Activated CD4-positive, alpha-beta memory T cell treated with anti-CD3 and anti-CD28 coated beads for 36 hours (primary cell): ENCODE measurements around the gene LPP. TPM values are rescaled to one million over a fixed set of nuclear protein-coding genes. Genes with fewer than 3 reads are reported as not detected.
"Not testable (repeated sequence)": the region's sequence is repeated elsewhere in the genome, so short reads cannot be mapped to it uniquely, and the experiment has no call there.

Source experiments
- CTCF ChIA-PET: fragments of 350-600 bp; sonication (Branson Sonifier 250); formaldehyde crosslinking; loops from one replicate; lab custom pipeline; 2021; ENCODE audit warnings: antibody characterized with exemption, inconsistent platforms; lab: Charles Lee
- POLR2A ChIA-PET: fragments of 350-600 bp; sonication (Branson Sonifier 250); formaldehyde crosslinking; loops from one replicate; lab custom pipeline; 2021; ENCODE audit warnings: antibody characterized with exemption; lab: Charles Lee
- DNase-seq: peaks from one replicate; pipeline ENCODE4 v3.0.0-alpha.2; 2020
- H3K27ac Mint-ChIP-seq: one replicate; pipeline ENCODE4 v1.8.0; 2021; ENCODE audit warnings: mixed read lengths
- H3K27me3 Mint-ChIP-seq: one replicate; pipeline ENCODE4 v1.8.0; 2021; ENCODE audit warnings: mixed read lengths
- H3K36me3 Mint-ChIP-seq: one replicate; pipeline ENCODE4 v1.8.0; 2021; ENCODE audit warnings: mixed read lengths
- H3K4me1 Mint-ChIP-seq: one replicate; pipeline ENCODE4 v1.8.0; 2021; ENCODE audit warnings: low read depth, mixed read lengths
- H3K4me3 Mint-ChIP-seq: one replicate; pipeline ENCODE4 v1.8.0; 2021; ENCODE audit warnings: mild to moderate bottlenecking, mixed read lengths
- H3K9me3 Mint-ChIP-seq: one replicate; pipeline ENCODE4 v1.8.0; 2021; ENCODE audit warnings: mixed read lengths
- intact Hi-C: fragments of 100-400 bp; cut with micrococcal nuclease; formaldehyde crosslinking; loops from one replicate; pipeline ENCODE4 v1.15.1; 2023
- total RNA-seq, 2 experiments: library from RNA; stranded (reverse); gene quantifications; one replicate each; pipeline ENCODE4 v1.2.3, GENCODE V29; 2021

Gene LPP
- total RNA-seq, 2 experiments from 2014 or later, result 41.0 to 43.6 TPM

DNA sequence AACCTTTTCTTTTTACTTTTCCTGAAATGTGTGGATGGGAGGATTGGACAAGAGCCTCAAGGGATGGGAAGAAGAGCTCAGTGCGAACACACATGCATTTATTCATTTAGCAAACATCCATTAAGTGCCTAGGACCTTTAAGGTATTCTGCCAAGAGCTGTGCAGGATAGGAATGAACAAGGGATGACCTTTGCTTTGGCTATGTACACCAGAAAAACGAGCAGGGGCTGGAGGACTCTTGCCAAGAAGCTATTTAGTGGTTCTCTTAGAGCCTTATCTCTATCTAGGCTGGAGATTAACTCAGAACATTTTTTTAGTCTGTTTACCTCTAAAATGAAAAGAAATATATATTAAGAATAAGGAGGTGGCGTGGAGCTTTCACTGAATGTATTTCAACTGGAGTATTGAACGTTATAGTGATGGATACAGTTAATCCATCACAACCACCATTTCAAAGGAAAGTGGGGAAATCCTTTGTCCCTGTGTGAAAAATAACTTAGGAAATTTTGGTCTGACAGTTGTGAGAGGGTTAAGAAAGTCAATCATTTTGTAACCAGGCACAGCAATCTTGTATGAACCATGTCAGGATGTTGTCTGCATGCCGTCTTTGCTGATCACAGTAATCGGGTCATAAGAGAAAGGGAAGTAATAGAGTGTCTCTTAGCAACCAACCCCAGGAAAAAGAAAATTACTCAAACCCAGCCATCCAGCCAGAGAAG, 279.0 kb downstream of the LPP start:
- H3K27me3 Mint-ChIP-seq, result no peaks in the 10 kb centered on the region
- POLR2A ChIA-PET, result interaction anchor here (0.5 kb wide), 1 partner anchor 275 kb away, joined by 3 read pairs; no protein-coding TSS in a partner anchor
- H3K36me3 Mint-ChIP-seq, result peaks cover 3% of the 10 kb centered on the region
- CTCF ChIA-PET, result interaction anchor here (0.7 kb wide), 1 partner anchor 10 kb away, joined by 3 read pairs; no protein-coding TSS in a partner anchor
- no peaks in the 10 kb centered on the region for H3K9me3 Mint-ChIP-seq
- DNase-seq, result no peak
- H3K4me1 Mint-ChIP-seq, result peaks cover 28% of the 10 kb centered on the region
- no peak overlapping the region for H3K27ac Mint-ChIP-seq
- no peak overlapping the region for H3K4me3 Mint-ChIP-seq
- intact Hi-C loops, result no loop called here

- intact Hi-C loops, result no loop called here
- no peaks in the 10 kb centered on the region for H3K9me3 Mint-ChIP-seq
- DNase-seq, result no peak
- ChIA-PET POLR2A (interaction anchor here (0.5 kb wide), 1 partner anchor 275 kb away, joined by 3 read pairs; no protein-coding TSS in a partner anchor), CTCF (no interaction called here)
- H3K4me3 Mint-ChIP-seq, result no peak overlapping the region
- H3K36me3 Mint-ChIP-seq, result peaks cover 3% of the 10 kb centered on the region
- no peak overlapping the region for H3K27ac Mint-ChIP-seq
- peaks cover 35% of the 10 kb centered on the region for H3K4me1 Mint-ChIP-seq
- no peaks in the 10 kb centered on the region for H3K27me3 Mint-ChIP-seq
Measured at GRCh38 chr3:188433521-188434150, 279.7 kb downstream of the LPP start.

- no peak overlapping the region for H3K4me3 Mint-ChIP-seq
- H3K36me3 Mint-ChIP-seq, result peaks cover 3% of the 10 kb centered on the region
- no peak overlapping the region for H3K27ac Mint-ChIP-seq
- H3K4me1 Mint-ChIP-seq, result peaks cover 44% of the 10 kb centered on the region
- H3K9me3 Mint-ChIP-seq, result no peaks in the 10 kb centered on the region
- DNase-seq, result no peak
- POLR2A ChIA-PET, result no interaction called here
- CTCF ChIA-PET, result no interaction called here
- no peaks in the 10 kb centered on the region for H3K27me3 Mint-ChIP-seq
- intact Hi-C loops, result no loop called here
Measured at GRCh38 chr3:188434594-188434993, 280.6 kb downstream of the LPP start.

DNA sequence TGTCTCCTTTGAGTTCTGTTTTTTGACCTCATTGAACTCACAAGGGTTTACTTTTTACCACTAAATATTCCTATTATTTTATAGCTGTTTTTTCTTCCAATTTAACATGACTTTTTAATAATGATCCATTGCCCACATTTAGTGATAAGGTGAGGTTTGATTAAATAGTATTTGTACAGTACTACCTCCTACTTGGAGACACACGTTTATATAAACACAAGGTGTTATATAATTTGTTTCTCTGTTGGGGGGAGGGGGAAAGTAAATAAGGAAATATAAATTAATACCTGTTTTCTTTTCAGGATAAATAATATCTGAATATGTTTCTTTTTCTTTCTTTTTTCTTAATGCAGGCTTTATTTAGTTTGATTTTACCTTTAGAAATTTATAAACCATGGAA, 281.3 kb downstream of the LPP start:
- Mint-ChIP-seq H3K9me3 (no peaks in the 10 kb centered on the region), H3K27me3 (no peaks in the 10 kb centered on the region), H3K27ac (no peak overlapping the region), H3K4me3 (no peak overlapping the region), H3K4me1 (peaks cover 50% of the 10 kb centered on the region), H3K36me3 (peaks cover 3% of the 10 kb centered on the region)
- intact Hi-C loops, result no loop called here
- ChIA-PET CTCF (interaction anchor here (0.6 kb wide), 1 partner anchor 695 kb away, joined by 3 read pairs; no protein-coding TSS in a partner anchor), POLR2A (no interaction called here)
- DNase-seq, result no peak

GRCh38 chr3:188437926-188438325, 284.0 kb downstream of the LPP start:
- Mint-ChIP-seq H3K27me3 (no peaks in the 10 kb centered on the region), H3K36me3 (peaks cover 6% of the 10 kb centered on the region), H3K4me1 (peaks cover 42% of the 10 kb centered on the region), H3K9me3 (no peaks in the 10 kb centered on the region), H3K27ac (no peak overlapping the region), H3K4me3 (no peak overlapping the region)
- intact Hi-C loops, result no loop called here
- no peak for DNase-seq
- POLR2A ChIA-PET, result no interaction called here
- CTCF ChIA-PET, result interaction anchor here (0.6 to 1.3 kb wide), 2 partner anchors 13 to 698 kb away, joined by 3 read pairs; no protein-coding TSS in a partner anchor

DNA sequence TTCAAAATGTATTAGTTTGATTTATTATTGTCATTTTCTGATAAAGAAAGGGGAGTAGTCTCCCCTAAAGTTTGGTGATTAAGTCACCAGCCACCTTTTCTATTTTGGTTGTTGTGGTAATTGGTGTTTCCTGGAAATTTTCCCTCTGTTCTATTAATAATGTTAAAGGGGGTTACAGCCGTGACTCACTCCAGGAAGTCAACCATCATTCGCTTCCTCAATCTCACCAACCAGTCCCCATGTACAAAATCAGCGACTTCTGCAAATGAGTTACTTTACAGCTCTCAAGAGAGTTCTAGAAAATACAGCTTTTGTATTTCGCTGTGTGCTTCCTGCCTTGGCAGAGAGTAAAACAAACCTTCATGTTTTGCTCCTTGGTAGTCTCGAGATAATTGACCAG, 285.1 kb downstream of the LPP start:
- POLR2A ChIA-PET, result interaction anchor here (1.1 kb wide), 1 partner anchor 9 kb away, joined by 3 read pairs; no protein-coding TSS in a partner anchor
- no peak overlapping the region for H3K4me3 Mint-ChIP-seq
- peaks cover 9% of the 10 kb centered on the region for H3K36me3 Mint-ChIP-seq
- intact Hi-C loops, result no loop called here
- peak; percentile 27 for DNase-seq
- no peaks in the 10 kb centered on the region for H3K27me3 Mint-ChIP-seq
- peak overlapping the region; percentile 65 for H3K27ac Mint-ChIP-seq
- H3K9me3 Mint-ChIP-seq, result no peaks in the 10 kb centered on the region
- CTCF ChIA-PET, result no interaction called here
- peaks cover 36% of the 10 kb centered on the region for H3K4me1 Mint-ChIP-seq

DNA sequence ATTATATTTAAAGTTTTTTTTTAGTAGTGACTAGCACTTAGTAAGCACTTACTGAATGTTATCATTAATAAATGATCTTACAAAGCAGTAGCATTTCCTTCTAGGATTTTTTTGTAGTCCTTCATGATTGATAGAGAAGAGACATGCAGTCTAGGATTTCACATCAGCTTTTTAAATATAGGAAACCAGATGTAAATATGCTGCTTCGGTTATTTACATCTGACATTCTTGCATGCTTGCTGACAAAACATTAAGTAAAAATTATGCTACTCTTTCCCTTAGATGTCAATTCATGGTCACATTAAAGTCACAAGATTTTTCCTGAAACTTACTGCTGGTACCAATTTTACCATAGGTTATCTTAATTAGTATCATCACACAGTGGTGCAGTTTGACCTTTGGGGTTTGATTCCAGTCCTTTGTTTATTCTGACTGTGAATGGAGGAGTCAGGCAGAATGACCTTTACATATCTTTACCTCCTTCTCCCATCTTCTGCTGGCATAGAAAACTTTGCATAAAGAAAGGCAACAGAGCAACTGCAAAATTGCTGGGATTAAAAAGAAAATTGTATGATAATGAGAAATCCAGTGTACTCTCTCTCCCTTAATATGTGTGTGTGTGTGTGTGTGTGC, 286.5 kb downstream of the LPP start:
- no peak overlapping the region for H3K27ac Mint-ChIP-seq
- H3K27me3 Mint-ChIP-seq, result no peaks in the 10 kb centered on the region
- intact Hi-C loops, result no loop called here
- DNase-seq, result no peak
- peaks cover 40% of the 10 kb centered on the region for H3K4me1 Mint-ChIP-seq
- H3K36me3 Mint-ChIP-seq, result peaks cover 16% of the 10 kb centered on the region
- POLR2A ChIA-PET, result no interaction called here
- no peak overlapping the region for H3K4me3 Mint-ChIP-seq
- CTCF ChIA-PET, result no interaction called here
- peaks cover 8% of the 10 kb centered on the region for H3K9me3 Mint-ChIP-seq

GRCh38 chr3:188442430-188442829, 288.5 kb downstream of the LPP start:
- ChIA-PET CTCF (interaction anchor here (0.5 kb wide), 1 partner anchor 191 kb away, joined by 3 read pairs; no protein-coding TSS in a partner anchor), POLR2A (no interaction called here)
- no peak for DNase-seq
- Mint-ChIP-seq H3K9me3 (peaks cover 8% of the 10 kb centered on the region), H3K36me3 (peaks cover 16% of the 10 kb centered on the region), H3K27me3 (no peaks in the 10 kb centered on the region), H3K27ac (no peak overlapping the region), H3K4me1 (peaks cover 44% of the 10 kb centered on the region), H3K4me3 (no peak overlapping the region)
- intact Hi-C loops, result no loop called here

DNA sequence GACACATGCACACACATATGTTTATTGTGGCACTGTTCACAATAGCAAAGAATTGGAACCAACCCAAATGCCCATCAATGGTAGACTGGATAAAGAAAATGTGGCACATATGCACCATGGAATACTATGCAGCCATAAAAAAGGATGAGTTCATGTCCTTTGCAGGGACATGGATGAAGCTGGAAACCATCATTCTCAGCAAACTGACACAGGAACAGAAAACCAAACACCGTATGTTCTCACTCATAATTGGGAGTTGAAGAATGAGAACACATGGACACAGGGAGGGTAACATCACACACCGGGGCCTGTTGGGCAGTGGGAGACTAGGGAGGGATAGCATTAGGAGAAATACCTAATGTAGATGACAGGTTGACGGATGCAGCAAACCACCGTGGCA, 291.2 kb downstream of the LPP start:
- H3K27me3 Mint-ChIP-seq, POLR2A ChIA-PET, H3K4me3 Mint-ChIP-seq, CTCF ChIA-PET, H3K9me3 Mint-ChIP-seq, DNase-seq, intact Hi-C loops, H3K27ac Mint-ChIP-seq: not testable (repeated sequence)
- H3K36me3 Mint-ChIP-seq, result peaks cover 16% of the 10 kb centered on the region
- peaks cover 17% of the 10 kb centered on the region for H3K4me1 Mint-ChIP-seq

DNA sequence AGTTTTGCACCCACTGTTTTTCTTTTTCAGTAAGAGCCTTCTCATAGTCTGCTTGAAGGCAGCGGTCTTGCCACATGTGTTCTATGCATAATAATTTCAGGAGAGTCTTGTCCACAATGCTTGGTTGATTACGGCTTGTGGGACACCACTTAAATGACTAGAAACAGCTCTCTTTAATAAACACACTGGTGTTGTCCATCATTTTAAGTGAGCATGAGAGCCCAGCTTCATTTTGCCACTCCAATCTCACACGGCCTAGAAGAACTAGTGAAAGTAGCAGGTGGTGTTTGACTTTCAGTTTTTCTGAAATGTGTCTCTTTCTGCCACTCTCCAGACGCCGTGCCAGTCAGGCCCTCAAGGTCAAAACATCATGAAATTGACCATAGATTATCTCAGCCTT, 292.1 kb downstream of the LPP start:
- POLR2A ChIA-PET, result no interaction called here
- intact Hi-C loops, result no loop called here
- Mint-ChIP-seq H3K9me3 (peaks cover 8% of the 10 kb centered on the region), H3K4me1 (peaks cover 13% of the 10 kb centered on the region), H3K4me3 (no peak overlapping the region), H3K27ac (no peak overlapping the region), H3K36me3 (peaks cover 16% of the 10 kb centered on the region), H3K27me3 (no peaks in the 10 kb centered on the region)
- DNase-seq, result no peak
- CTCF ChIA-PET, result interaction anchor here (0.9 kb wide), 1 partner anchor 12 kb away, joined by 4 read pairs; no protein-coding TSS in a partner anchor

DNA sequence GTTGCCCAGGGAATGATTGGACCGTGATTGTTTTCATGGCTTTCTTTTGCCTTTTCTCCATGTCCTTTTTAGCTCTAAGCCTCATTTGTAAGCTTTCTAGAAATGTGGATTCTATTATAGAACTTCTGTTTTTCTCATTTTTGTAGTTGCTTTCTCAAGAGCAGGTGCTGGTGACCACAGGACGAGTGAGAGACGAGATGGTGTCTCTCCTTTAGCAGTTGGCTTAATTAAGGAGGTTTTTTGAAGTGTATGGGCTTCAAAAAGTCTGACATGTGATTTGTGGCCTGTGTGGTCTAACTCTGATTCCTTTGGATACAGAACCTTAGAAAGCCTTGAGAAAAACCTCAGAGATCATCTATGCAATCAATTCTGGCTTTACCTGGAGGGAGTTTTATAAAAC, 292.8 kb downstream of the LPP start:
- peaks cover 8% of the 10 kb centered on the region for H3K9me3 Mint-ChIP-seq
- H3K36me3 Mint-ChIP-seq, result peaks cover 16% of the 10 kb centered on the region
- no peak overlapping the region for H3K27ac Mint-ChIP-seq
- CTCF ChIA-PET, result no interaction called here
- no peak overlapping the region for H3K4me3 Mint-ChIP-seq
- peaks cover 13% of the 10 kb centered on the region for H3K4me1 Mint-ChIP-seq
- no peaks in the 10 kb centered on the region for H3K27me3 Mint-ChIP-seq
- intact Hi-C loops, result no loop called here
- DNase-seq, result no peak
- POLR2A ChIA-PET, result no interaction called here

GRCh38 chr3:188448813-188449212, 294.9 kb downstream of the LPP start:
- Mint-ChIP-seq H3K36me3 (peaks cover 9% of the 10 kb centered on the region), H3K9me3 (peaks cover 8% of the 10 kb centered on the region), H3K27me3 (no peaks in the 10 kb centered on the region), H3K4me3 (no peak overlapping the region), H3K27ac (no peak overlapping the region), H3K4me1 (peaks cover 13% of the 10 kb centered on the region)
- DNase-seq, result no peak
- ChIA-PET CTCF (interaction anchor here (0.6 kb wide), 1 partner anchor 15 kb away, joined by 3 read pairs; no protein-coding TSS in a partner anchor), POLR2A (interaction anchor here (0.9 kb wide), 1 partner anchor 9 kb away, joined by 3 read pairs; no protein-coding TSS in a partner anchor)
- intact Hi-C loops, result no loop called here
